GM18505 (cell line): ENCODE data around the gene CXXC1.
"Not testable (repeated sequence)": the region's sequence is repeated elsewhere in the genome, so short reads cannot be mapped to it uniquely, and the experiment has no call there.

Source experiments
- ATAC-seq: cut with Tn5 transposase; IDR thresholded peaks from one replicate; pipeline ENCODE4 v1.9.1; 2021; ENCODE audit not compliant: unreplicated experiment
- POLR2A ChIP-seq: IDR thresholded peaks from 4 replicates; pipeline ENCODE4 v1.6.1; 2011; ENCODE audit warnings: borderline replicate concordance; ENCODE audit not compliant: insufficient read depth, insufficient read length; ENCODE audit errors: extremely low read depth

The CXXC1 gene

DNA sequence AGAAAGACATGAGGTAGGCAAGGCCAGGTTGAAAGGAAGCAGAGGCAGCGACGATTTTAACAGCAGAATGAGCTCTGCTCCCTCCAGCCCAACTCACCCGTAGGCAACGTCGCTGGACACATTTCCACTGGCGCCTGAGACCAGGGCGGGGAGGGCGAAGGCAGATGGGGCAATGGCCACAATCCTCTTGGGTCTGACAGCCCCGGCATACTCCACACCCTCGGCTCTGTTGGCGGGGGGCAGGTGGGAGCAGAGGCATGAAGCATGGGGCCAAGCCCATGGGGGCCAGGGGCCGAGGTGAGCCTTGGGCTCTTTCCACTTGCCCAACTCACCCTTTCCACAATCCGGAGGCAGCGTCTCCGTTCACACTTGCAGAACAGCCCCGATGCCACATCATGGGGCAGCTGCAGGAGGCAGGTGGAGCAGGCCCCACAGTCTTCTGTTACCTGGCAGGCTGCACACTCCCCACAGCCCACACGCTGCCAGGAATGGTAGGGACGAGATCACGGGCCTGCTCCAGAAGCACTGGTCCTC, 11.9 kb downstream of the CXXC1 start:
- TF ChIP-seq POLR2A, result no peak
- ATAC-seq, result no peak

DNA sequence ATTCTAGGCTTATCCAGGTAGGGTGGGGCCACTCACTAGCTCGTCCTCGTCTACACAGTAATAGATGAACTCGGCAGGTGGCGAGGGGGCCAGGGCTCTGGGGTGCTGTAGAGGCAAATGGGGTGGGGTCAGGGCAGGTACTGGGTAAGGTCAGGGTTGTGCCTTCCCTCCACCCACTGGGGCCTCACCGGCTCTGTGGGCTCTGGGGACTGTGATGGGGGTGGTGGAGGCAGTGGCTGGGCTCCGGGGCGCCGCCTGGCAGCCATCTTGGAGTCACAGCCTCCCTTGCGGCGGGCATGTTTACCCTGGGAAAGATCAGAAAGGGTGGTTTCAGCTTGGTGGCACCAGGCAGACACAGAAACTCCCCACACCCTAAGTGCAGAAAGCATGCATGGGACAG, 12.6 kb downstream of the CXXC1 start:
- no peak for TF ChIP-seq POLR2A
- no peak for ATAC-seq

DNA sequence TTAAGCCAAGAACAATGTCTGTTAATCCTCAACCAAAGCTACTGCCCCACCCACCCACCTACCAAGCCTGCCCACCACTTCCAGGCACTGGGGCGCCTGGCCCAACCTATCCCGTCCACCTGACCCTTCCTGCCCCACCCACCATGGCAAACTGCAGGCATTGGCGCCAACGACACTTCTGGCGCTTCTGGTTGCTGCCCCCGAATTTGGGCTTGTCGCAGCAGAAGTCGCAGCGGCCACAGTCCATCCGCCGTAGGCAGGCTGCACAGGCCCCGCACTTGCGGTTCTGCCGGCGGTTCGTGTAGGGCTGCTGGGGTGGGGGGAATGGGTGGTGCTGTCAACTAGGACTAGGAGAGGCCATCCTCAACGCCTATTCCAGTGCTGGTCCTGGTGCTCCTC, 13.4 kb downstream of the CXXC1 start:
- no peak for ATAC-seq
- TF ChIP-seq POLR2A, result no peak

DNA sequence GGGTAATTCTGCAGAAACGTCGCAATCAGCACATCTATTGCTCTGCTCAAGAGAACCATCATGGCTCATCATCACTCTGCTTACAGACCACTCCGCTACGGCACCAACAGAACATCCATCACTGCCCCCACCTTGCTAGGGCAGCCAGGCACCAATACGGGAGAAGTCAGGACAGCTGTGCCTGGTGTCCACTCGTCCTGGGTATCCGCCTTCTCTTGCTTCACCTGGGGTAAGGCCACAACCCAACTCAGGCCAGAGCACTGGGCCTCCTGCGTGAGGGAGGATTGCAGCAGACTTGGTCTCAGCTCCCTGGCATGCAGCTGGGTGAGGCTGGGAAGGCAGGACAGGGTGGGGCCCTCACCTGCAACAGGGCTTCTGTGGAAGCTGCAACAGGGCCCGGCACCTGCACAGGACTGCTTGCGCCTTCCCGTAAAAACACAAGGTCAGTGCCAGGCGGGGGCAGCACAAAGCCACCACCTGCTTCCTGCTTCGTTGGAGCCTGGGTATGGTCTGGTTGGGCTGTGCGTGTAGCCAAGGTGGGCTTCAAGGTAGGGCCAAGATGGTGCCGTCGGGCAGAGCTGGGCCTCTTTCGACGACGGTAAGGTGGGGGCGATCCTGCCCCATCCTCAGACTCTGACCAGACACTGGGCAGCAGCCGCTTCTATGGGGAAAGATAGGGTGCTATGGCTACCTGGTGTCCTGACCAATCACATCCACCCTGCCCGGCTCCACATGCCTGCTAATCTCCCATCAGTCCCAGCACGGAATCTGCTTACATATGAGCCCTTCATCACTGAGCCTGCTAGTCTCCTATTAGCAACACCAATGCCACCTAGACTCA, 14.1 kb downstream of the CXXC1 start:
- TF ChIP-seq POLR2A, result no peak
- ATAC-seq, result no peak

DNA sequence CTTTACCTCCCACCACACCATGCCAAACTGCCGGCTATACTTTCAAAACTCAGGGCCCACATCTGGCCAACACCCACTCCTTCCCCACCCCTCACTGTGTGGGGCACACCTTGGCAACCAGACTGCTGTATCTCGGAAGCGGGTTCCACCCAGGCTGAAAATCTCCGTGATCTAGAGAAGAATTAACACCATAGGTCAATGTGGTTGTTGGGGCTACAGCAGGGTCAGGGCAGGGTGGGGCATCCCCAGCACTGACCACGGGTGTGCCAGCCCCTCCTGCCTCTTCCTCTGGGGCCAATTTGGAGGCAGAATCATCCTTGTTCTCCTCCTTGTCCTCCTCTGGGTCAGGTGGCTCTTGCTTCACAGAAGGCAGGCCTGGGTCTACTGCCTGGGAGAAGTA, 14.9 kb downstream of the CXXC1 start:
- ATAC-seq, result no peak
- TF ChIP-seq POLR2A, result no peak

DNA sequence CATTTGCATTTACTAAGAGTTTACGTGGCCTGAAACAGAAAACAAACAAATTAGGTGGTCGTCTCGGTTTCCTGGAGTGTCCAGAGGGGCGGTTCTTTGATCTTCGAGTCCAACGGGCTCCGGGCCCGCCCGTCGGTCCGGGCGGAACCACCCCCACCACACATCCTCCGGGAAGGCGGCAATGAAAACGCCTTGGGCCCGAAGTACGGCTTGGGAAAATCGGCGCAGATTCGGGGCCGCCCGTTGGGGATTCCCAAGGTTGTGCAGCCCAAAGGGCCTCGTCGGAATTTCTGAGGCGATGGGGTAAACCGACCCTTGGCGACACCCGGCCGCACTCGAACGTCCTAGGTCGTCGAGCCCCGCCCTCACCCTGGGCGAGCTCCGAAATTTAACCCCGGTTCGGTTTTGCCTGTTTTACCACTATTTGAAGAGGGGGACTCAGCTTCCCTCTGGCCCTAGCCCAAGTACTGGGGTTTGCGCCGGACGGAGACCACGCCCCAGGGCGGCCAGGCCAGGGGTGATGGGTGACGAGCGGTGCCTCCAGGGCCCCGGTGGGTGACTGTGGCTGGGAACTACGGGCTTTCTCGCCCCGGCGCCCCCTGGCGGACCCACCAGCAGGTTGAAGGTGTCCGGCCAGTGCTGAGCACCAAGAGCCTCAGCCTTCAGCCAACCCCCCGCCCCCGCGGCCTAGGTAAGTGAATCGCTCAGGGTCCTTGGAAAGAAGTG, 19.3 kb downstream of the CXXC1 start:
- ATAC-seq, result peak; percentile 55
- peak; percentile 59 for TF ChIP-seq POLR2A

DNA sequence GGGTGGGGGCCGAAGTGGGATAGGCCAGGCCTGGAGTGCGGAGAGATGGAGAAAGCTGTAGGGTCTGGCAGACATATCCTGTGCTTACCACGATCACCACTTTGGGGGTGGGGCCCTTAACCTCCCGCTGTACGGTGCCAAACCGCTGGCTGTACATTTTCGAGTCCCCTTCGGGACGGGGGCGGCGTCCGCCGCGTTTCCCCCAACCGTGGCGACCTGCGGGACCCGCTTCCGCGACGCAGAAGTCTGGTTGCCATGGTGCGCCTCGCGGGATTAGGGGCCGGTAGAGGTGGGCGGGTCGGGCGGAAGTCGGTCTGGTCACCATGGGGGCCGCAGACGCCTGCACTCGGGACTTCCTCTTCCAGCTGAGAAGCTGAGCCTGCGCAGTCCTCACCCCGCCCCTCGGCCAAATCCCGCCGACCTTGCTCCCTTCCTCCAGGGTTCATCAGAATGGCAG, 21.2 kb downstream of the CXXC1 start, which contains the start of gene CFAP53:
Gene CFAP53 (minus strand): TSS at position 248 of the 457 bp plus-strand sequence. CDS start 91 bp downstream, at position 157.
- ATAC-seq, result peak; percentile 85

DNA sequence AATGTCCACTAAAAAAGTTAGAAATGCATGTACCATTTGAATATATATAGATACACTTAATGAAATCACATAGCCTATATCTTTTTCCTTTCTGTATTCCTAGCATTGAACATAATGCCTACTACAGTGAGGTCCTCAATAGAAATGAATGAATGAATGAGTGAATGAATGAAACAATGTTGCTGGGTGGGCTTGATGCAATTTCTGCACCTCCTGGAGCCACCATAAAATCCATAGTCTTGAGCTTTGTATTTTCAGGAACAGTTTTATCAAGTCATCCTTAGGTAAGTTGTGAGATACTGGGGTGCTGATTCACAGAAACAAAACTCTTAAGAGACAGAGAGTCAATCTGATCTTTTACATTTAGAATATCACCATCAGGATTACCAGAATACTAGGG, 24.5 kb downstream of the CXXC1 start:
- ATAC-seq, result no peak
- TF ChIP-seq POLR2A, result no peak

More for the DNA sequence above, 21.2 kb downstream of the CXXC1 start, which contains the start of gene CFAP53:
- TF ChIP-seq POLR2A, result peak; percentile 46

DNA sequence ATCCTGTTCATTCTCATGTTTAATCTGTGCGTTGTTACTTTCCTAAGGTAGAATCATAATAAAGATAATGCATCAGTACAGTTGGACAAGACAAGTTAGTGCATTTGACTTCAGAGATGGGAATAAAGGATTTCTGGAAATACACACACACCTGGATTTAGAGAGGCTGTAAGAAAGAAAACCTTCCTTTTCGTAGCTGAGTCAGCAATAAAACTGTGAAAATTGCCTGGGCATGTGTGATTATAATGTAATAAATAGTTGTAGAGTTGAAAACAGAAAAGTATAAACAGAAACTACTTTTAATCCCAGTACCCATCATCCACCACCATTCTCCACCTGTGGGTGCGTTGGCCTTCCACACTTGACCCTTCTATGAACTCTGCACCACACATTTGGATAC, 36.6 kb downstream of the CXXC1 start:
- ATAC-seq, result no peak

DNA sequence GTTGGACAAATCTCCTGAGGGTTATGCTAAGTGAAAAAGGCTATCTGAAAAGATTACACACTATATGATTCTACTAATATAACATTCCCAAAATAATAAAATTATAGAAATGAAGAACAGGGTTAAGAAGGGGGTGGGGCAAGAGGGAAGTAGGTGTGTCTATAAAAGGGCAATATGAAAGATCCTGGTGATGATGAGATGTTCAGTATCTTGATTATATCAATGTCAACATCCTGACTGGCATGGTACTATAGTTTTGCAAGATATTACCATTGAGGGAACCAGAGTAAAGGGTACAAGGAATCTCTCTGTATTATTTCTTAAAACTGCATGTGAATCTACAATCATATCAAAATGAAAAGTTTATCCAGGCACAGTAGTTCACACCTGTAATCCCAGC, 37.9 kb downstream of the CXXC1 start:
- no peak for TF ChIP-seq POLR2A
- no peak for ATAC-seq

More for the DNA sequence above, 36.6 kb downstream of the CXXC1 start:
- no peak for TF ChIP-seq POLR2A

DNA sequence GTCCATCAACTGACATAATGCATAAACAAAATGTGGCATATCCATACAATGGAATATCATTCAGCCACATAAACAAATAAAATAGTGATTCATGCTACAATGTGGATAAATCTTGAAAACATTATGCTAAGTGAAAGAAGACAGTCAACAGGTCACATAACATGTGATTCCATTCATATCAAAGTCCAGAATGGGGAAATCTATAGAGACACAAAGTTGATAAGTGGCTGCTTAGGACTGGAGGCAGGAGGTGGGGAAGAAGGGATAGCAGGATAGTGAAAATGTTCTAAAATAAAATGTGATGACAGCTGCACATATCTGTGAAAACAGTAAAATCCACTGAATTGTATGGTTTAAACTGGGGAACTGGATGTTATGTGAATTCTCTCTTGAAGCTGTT, 39.9 kb downstream of the CXXC1 start:
- no peak for ATAC-seq
- TF ChIP-seq POLR2A, result no peak

DNA sequence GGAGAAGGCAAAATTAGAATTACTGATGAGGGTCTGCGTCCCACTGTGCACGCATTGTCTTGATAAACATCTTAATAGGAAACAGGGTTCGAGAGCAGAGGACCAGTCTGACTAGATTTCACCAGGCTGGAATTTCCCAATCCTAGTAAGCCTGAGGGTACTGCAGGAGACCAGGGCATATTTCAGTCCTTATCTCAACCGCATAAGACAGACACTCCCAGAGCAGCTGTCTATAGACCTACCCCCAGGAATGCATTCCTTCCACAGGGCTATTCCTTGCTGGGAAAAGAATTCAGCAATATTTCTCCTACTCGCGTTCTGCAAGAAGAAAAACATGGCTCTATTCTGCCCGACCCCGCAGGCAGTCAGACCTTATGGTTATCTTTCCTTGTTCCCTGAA, 45.7 kb downstream of the CXXC1 start:
- ATAC-seq, result not testable (repeated sequence)

DNA sequence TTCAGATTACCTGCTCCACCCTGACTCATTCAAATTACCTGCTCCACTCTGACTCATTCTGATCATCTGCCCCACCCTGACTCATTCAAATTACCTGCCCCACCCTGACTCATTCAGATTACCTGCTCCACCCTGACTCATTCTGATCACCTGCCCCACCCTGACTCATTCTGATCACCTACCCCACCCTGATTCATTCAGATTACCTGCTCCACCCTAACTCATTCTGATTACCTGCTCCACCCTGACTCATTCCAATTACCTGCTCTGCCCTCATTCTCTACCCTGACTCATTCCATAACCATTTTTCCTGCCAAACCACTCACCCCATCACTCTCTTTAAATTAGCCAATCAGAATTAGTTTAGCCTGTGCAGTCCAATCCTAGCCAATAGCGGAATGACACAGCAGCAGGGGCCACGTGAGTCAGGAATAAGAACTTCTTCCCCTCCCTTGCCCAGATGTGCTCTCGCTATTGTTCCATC, 47.4 kb downstream of the CXXC1 start:
- TF ChIP-seq POLR2A, result no peak
- no peak for ATAC-seq
